Uterus (tissue), 2 donors: ENCODE data around the gene INSYN2B.

Source experiments
- CTCF ChIP-seq, 4 experiments: fragments of 200-600 bp in 2 of 4; fragments of 450-650 bp in 2 of 4; sonication (generic) in 2 of 4; IDR thresholded peaks; one replicate each; pipeline ENCODE4 v1.5.1; 2016 to 2019; ENCODE audit warnings: antibody characterized with exemption in 4 of 4, mild to moderate bottlenecking in 2 of 4, moderate library complexity in 1 of 4
- POLR2A ChIP-seq, 2 donors: fragments of 450-650 bp; IDR thresholded peaks; one replicate each; pipeline ENCODE4 v1.6.1; 2016; ENCODE audit warnings: antibody characterized with exemption in 2 of 2, mild to moderate bottlenecking in 1 of 2, moderate library complexity in 1 of 2

- no peak for TF ChIP-seq CTCF (IDR thresholded peaks at IDR 0.05)
- no peak for TF ChIP-seq POLR2A (IDR thresholded peaks at IDR 0.05)
Measured at GRCh38 chr5:169956126-169956525, 24.2 kb downstream of the INSYN2B start.
